ENCODE data around the gene TAP2.

Gene TAP2

GRCh38 chr6:32790306-32790705 lies 48.2 kb downstream of the TAP2 start:
- DNase-seq (ENCODE audit: low read depth): no peak

All from activated T-cell treated with anti-CD3 and anti-CD28 coated beads for 1 hour (primary cell).